Testis (tissue), 2 donors: Measurements from ENCODE around the gene PSMA4.

Source experiments
- POLR2A ChIP-seq: fragments of 450-650 bp; IDR thresholded peaks from one replicate; pipeline ENCODE4 v1.6.1; 2017; ENCODE audit warnings: antibody characterized with exemption, mild to moderate bottlenecking, moderate library complexity
- TF ChIP-seq, protein P1 (sequence below), 3 experiments: fragments of 450-650 bp in 2 of 3; fragments of 200-600 bp in 1 of 3; sonication (generic) in 1 of 3; IDR thresholded peaks; one replicate each; pipeline ENCODE4 v1.5.1; 2016 to 2019; ENCODE audit warnings: antibody characterized with exemption in 3 of 3, mild to moderate bottlenecking in 2 of 3, moderate library complexity in 1 of 3

- TF ChIP-seq, protein P1, sequence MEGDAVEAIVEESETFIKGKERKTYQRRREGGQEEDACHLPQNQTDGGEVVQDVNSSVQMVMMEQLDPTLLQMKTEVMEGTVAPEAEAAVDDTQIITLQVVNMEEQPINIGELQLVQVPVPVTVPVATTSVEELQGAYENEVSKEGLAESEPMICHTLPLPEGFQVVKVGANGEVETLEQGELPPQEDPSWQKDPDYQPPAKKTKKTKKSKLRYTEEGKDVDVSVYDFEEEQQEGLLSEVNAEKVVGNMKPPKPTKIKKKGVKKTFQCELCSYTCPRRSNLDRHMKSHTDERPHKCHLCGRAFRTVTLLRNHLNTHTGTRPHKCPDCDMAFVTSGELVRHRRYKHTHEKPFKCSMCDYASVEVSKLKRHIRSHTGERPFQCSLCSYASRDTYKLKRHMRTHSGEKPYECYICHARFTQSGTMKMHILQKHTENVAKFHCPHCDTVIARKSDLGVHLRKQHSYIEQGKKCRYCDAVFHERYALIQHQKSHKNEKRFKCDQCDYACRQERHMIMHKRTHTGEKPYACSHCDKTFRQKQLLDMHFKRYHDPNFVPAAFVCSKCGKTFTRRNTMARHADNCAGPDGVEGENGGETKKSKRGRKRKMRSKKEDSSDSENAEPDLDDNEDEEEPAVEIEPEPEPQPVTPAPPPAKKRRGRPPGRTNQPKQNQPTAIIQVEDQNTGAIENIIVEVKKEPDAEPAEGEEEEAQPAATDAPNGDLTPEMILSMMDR (IDR thresholded peaks at IDR 0.05) = no peak
- TF ChIP-seq POLR2A = no peak
These were observed 57.3 kb downstream of the PSMA4 start for GRCh38 chr15:78597583-78597982.
